ENCODE measurements around the gene POLR2J3.
"Not testable (repeated sequence)": the region's sequence is repeated elsewhere in the genome, so short reads cannot be mapped to it uniquely, and the experiment has no call there.

GRCh38 chr7:102535062-102535615, 37.2 kb downstream of the POLR2J3 start:
- not testable (repeated sequence) for TF ChIP-seq PRDM15 (CRISPR knock-in tag; IDR thresholded peaks at IDR 0.05); CTCF (IDR thresholded peaks at IDR 0.05); SMAD3 (CRISPR knock-in tag; IDR thresholded peaks at IDR 0.05; ENCODE audit: borderline replicate concordance); JUN (CRISPR knock-in tag; IDR thresholded peaks at IDR 0.05); MAX (CRISPR knock-in tag; IDR thresholded peaks at IDR 0.05); TEAD1 (CRISPR knock-in tag; IDR thresholded peaks at IDR 0.05); ATF1 (CRISPR knock-in tag; IDR thresholded peaks at IDR 0.05); FOXP4 (CRISPR knock-in tag; IDR thresholded peaks at IDR 0.05)

All from WTC11 (cell line).